ENCODE data around the gene PARD3B. TPM values are rescaled to one million over a fixed set of nuclear protein-coding genes. Genes with fewer than 3 reads are reported as not detected.

The PARD3B gene
- total RNA-seq, 2 experiments from 2014 or later: 0.11 to 0.88 TPM

DNA sequence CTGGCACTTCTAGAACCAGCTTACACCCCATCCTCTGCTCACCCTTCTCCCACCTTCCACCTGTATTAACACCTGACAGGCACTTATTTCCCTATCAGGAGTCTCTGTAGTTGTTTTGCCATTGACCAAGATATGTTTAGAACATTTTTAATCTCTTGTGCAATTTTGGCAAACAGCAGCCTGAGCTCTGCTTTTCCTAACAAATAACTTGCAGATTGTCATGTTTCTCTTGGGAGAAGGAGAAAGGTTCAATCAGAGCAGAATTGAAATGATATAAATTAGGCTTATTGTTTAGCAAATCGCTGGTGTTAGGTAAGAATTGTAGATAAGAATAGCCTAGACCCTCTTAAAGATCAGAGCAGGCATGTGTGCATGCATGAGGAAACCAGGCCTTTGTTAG lies 225.5 kb downstream of the PARD3B start:
- no peak overlapping the region for H3K4me3 Mint-ChIP-seq
- H3K27ac Mint-ChIP-seq: no peak overlapping the region
- ChIA-PET CTCF (interaction anchor here (1.4 kb wide), 1 partner anchor 10 kb away, joined by 3 read pairs; no protein-coding TSS in a partner anchor), POLR2A (no interaction called here)
- no peaks in the 10 kb centered on the region for H3K36me3 Mint-ChIP-seq (ENCODE audit: low read depth)
- H3K4me1 Mint-ChIP-seq (ENCODE audit: low read depth): no peaks in the 10 kb centered on the region
- TF ChIP-seq CTCF (IDR thresholded peaks at IDR 0.05): no peak
- peaks cover 6% of the 10 kb centered on the region for H3K27me3 Mint-ChIP-seq
- intact Hi-C loops (cut with micrococcal nuclease): no loop called here
- H3K9me3 Mint-ChIP-seq: no peaks in the 10 kb centered on the region
- no peak for ATAC-seq
- DNase-seq: no peak

DNA sequence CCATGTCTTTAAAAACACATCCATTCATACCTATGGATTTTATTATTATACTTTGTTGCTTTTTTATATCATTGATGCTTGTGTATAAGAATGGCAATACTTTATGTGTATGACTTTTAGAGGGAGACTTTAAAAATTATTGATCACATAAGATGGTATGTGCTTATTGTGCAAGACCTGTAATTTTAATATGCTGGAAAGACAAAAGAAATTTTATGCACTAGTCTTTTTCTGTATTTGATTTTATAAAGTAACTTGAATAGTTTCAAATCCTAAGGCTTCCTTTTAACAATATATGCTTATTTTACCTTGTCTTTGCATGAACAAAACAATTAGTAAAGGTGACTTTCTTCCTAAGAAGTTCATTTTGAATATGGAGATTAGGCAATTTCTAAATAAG lies 226.4 kb downstream of the PARD3B start:
- POLR2A ChIA-PET: no interaction called here
- ATAC-seq: no peak
- Mint-ChIP-seq H3K4me1 (ENCODE audit: low read depth) (no peaks in the 10 kb centered on the region), H3K27ac (no peak overlapping the region), H3K27me3 (peaks cover 6% of the 10 kb centered on the region), H3K36me3 (ENCODE audit: low read depth) (no peaks in the 10 kb centered on the region), H3K4me3 (no peak overlapping the region), H3K9me3 (no peaks in the 10 kb centered on the region)
- intact Hi-C loops (cut with micrococcal nuclease): no loop called here
- DNase-seq: no peak
- CTCF ChIA-PET: no interaction called here
- no peak for TF ChIP-seq CTCF (IDR thresholded peaks at IDR 0.05)

- CTCF ChIA-PET: no interaction called here
- no peaks in the 10 kb centered on the region for H3K36me3 Mint-ChIP-seq (ENCODE audit: low read depth)
- no peaks in the 10 kb centered on the region for H3K9me3 Mint-ChIP-seq
- POLR2A ChIA-PET: no interaction called here
- intact Hi-C loops (cut with micrococcal nuclease): no loop called here
- ATAC-seq: no peak
- no peak for DNase-seq
- H3K27me3 Mint-ChIP-seq: peaks cover 6% of the 10 kb centered on the region
- no peaks in the 10 kb centered on the region for H3K4me1 Mint-ChIP-seq (ENCODE audit: low read depth)
- H3K27ac Mint-ChIP-seq: no peak overlapping the region
- TF ChIP-seq CTCF (IDR thresholded peaks at IDR 0.05): no peak
- no peak overlapping the region for H3K4me3 Mint-ChIP-seq
Measured at GRCh38 chr2:204772546-204772945, 227.3 kb downstream of the PARD3B start.

DNA sequence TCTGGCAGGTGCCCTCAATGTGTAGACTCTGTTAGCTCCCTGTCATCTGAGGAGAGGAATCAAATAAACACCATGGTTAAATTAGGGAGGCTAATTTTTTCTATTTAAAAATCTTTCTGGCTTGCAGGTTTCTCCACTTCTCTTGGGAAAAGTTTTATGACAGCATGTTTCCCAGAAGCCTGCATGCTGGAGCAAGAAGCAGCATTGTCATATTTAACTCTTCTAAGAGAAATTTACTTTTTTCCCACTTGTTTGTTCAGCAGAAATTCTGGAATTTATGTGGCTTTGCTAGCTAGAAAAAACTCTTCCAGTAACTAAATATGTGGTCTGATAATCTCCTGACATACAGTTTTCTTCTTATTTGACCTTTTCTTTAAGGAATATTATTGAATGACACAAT lies 230.5 kb downstream of the PARD3B start:
- no peak for ATAC-seq
- H3K9me3 Mint-ChIP-seq: no peaks in the 10 kb centered on the region

More for the DNA sequence above, 230.5 kb downstream of the PARD3B start:
- H3K27ac Mint-ChIP-seq: no peak overlapping the region
- TF ChIP-seq CTCF (IDR thresholded peaks at IDR 0.05): no peak
- peaks cover 6% of the 10 kb centered on the region for H3K27me3 Mint-ChIP-seq
- ChIA-PET POLR2A (interaction anchor here (0.5 kb wide), 1 partner anchor 8 kb away, joined by 4 read pairs; no protein-coding TSS in a partner anchor), CTCF (no interaction called here)
- intact Hi-C loops (cut with micrococcal nuclease): no loop called here
- no peak for DNase-seq
- H3K4me3 Mint-ChIP-seq: no peak overlapping the region
- no peaks in the 10 kb centered on the region for H3K36me3 Mint-ChIP-seq (ENCODE audit: low read depth)
- no peaks in the 10 kb centered on the region for H3K4me1 Mint-ChIP-seq (ENCODE audit: low read depth)
